A549 (cell line): ENCODE measurements around the gene MMS19.

Experiments
- BHLHE40 ChIP-seq: IDR thresholded peaks from 2 replicates; pipeline ENCODE4 v1.6.1; 2012; ENCODE audit warnings: low read depth, low read length, inconsistent platforms
- CEBPB ChIP-seq, 2 experiments: fragments of >200 bp in 1 of 2; sonication (Bioruptor Twin) in 1 of 2; formaldehyde crosslinking in 1 of 2; IDR thresholded peaks; 2 replicates each; pipeline ENCODE4 v1.6.1; 2012 to 2016
- CTCF ChIP-seq: fragments of >200 bp; sonication (Bioruptor Twin); formaldehyde crosslinking; IDR thresholded peaks from 3 replicates; pipeline ENCODE4 v1.5.1; 2016
- EP300 ChIP-seq, 2 experiments: fragments of >200 bp; sonication (Bioruptor Twin); formaldehyde crosslinking; IDR thresholded peaks; 2 replicates in 1 of 2; 3 replicates in 1 of 2; pipeline ENCODE4 v1.6.1; 2016 to 2017
- ESRRA ChIP-seq: fragments of 150-350 bp; IDR thresholded peaks from 2 replicates; pipeline ENCODE4 v1.6.1; 2014; ENCODE audit warnings: mild to moderate bottlenecking, low read length, borderline replicate concordance
- JUN ChIP-seq, 2 experiments: fragments of >200 bp; sonication (Bioruptor Twin); formaldehyde crosslinking; IDR thresholded peaks; 2 replicates in 1 of 2; 3 replicates in 1 of 2; pipeline ENCODE4 v1.6.1; 2016 to 2017
- POLR2AphosphoS2 ChIP-seq: conservative IDR thresholded peaks from 2 replicates; pipeline ENCODE4 v1.6.1; 2012; ENCODE audit warnings: low read length, improper control_type of control experiment, inconsistent platforms
- RAD21 ChIP-seq, 2 experiments: fragments of >200 bp in 1 of 2; sonication (Bioruptor Twin) in 1 of 2; formaldehyde crosslinking in 1 of 2; IDR thresholded peaks in 1 of 2; conservative IDR thresholded peaks in 1 of 2; 2 replicates in 1 of 2; 3 replicates in 1 of 2; pipeline ENCODE4 v1.6.1; 2012 to 2018; ENCODE audit warnings: inconsistent platforms in 1 of 2
- RARB ChIP-seq: fragments of 250-450 bp; sonication (Bioruptor Pico); IDR thresholded peaks from 2 replicates; pipeline ENCODE4 v1.8.0; 2021; ENCODE audit warnings: mild to moderate bottlenecking, moderate library complexity
- RCOR1 ChIP-seq: fragments of 150-350 bp; IDR thresholded peaks from 2 replicates; pipeline ENCODE4 v1.6.1; 2014; ENCODE audit warnings: antibody characterized with exemption, low read length, low read depth
- ZFP36 ChIP-seq: fragments of 450-650 bp; IDR thresholded peaks from 2 replicates; pipeline ENCODE4 v1.6.1; 2014; ENCODE audit warnings: borderline replicate concordance; ENCODE audit not compliant: partially characterized antibody
- TF ChIP-seq, protein P1 (sequence below): IDR thresholded peaks from 2 replicates; pipeline ENCODE4 v1.6.1; 2012
- TF ChIP-seq, protein P2 (sequence below): IDR thresholded peaks from 2 replicates; pipeline ENCODE4 v1.6.1; 2012

GRCh38 chr10:97463363-97464132, 34.7 kb downstream of the MMS19 start:
- peak; percentile 80 to 87 for TF ChIP-seq CEBPB (IDR thresholded peaks at IDR 0.05)
- no peak for TF ChIP-seq ESRRA
- TF ChIP-seq CTCF, result peak; percentile 95
- 0 out of 5 replicates have a peak, but pooled peaks of 1 of the 2 experiments have one; percentile 28 for TF ChIP-seq JUN (IDR thresholded peaks at IDR 0.05)
- TF ChIP-seq ZFP36, result no peak
- TF ChIP-seq, protein P1, sequence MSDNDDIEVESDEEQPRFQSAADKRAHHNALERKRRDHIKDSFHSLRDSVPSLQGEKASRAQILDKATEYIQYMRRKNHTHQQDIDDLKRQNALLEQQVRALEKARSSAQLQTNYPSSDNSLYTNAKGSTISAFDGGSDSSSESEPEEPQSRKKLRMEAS, result no peak
- no peak for TF ChIP-seq RARB (CRISPR knock-in tag)
- TF ChIP-seq, protein P2, sequence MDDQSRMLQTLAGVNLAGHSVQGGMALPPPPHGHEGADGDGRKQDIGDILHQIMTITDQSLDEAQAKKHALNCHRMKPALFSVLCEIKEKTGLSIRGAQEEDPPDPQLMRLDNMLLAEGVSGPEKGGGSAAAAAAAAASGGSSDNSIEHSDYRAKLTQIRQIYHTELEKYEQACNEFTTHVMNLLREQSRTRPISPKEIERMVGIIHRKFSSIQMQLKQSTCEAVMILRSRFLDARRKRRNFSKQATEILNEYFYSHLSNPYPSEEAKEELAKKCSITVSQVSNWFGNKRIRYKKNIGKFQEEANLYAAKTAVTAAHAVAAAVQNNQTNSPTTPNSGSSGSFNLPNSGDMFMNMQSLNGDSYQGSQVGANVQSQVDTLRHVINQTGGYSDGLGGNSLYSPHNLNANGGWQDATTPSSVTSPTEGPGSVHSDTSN, result no peak
- TF ChIP-seq EP300 (IDR thresholded peaks at IDR 0.05), result no peak
- no peak; the same call in 1 of the 2 replicates for TF ChIP-seq POLR2AphosphoS2
- TF ChIP-seq BHLHE40, result no peak
- no peak for TF ChIP-seq RCOR1
- TF ChIP-seq RAD21 (conservative IDR thresholded peaks at IDR 0.05 in 1 of 2, IDR thresholded peaks at IDR 0.05 in 1 of 2), result peak; percentile 83 to 84
